ENCODE results near the gene LGR4.
A peak's percentile ranks its signal among the peaks of the same experiment; 100 is the strongest.
"Not testable (repeated sequence)": the region's sequence is repeated elsewhere in the genome, so short reads cannot be mapped to it uniquely, and the experiment has no call there.

LGR4 gene

GRCh38 chr11:27472398-27473016, at the start of gene LGR4:
TSS of gene LGR4 (minus strand) at chr11:27472790. CDS start at chr11:27472302, 488 bp downstream.
- peak; percentile 93 for DNase-seq (ENCODE audit: low read depth, low spot score)

GRCh38 chr11:27520226-27520625, 47.6 kb upstream of the LGR4 start:
- DNase-seq (ENCODE audit: low read depth, low spot score): no peak

- no peak for DNase-seq (ENCODE audit: low read depth, low spot score)
Observed at GRCh38 chr11:27518518-27518917, 45.9 kb upstream of the LGR4 start.

GRCh38 chr11:27517490-27517889, 44.9 kb upstream of the LGR4 start:
- DNase-seq (ENCODE audit: low read depth, low spot score): not testable (repeated sequence)

- DNase-seq (ENCODE audit: low read depth, low spot score): no peak
Observed at GRCh38 chr11:27514558-27514957, 42.0 kb upstream of the LGR4 start.

GRCh38 chr11:27514076-27514475, 41.5 kb upstream of the LGR4 start:
- no peak for DNase-seq (ENCODE audit: low read depth, low spot score)

GRCh38 chr11:27513389-27513788, 40.8 kb upstream of the LGR4 start:
- no peak for DNase-seq (ENCODE audit: low read depth, low spot score)

- DNase-seq (ENCODE audit: low read depth, low spot score): no peak
Observed at GRCh38 chr11:27512238-27512637, 39.6 kb upstream of the LGR4 start.

- no peak for DNase-seq (ENCODE audit: low read depth, low spot score)
Observed at GRCh38 chr11:27509908-27510307, 37.3 kb upstream of the LGR4 start.

GRCh38 chr11:27507557-27508322, 35.1 kb upstream of the LGR4 start:
- DNase-seq (ENCODE audit: low read depth, low spot score): no peak

GRCh38 chr11:27506200-27507182, 33.9 kb upstream of the LGR4 start, which contains the start of gene LIN7C:
TSS of gene LIN7C (minus strand) at chr11:27506769. CDS start at chr11:27506752, 17 bp downstream.
- DNase-seq (ENCODE audit: low read depth, low spot score): peak; percentile 90

GRCh38 chr11:27505781-27506180, 33.2 kb upstream of the LGR4 start:
- no peak for DNase-seq (ENCODE audit: low read depth, low spot score)

- DNase-seq (ENCODE audit: low read depth, low spot score): no peak
Observed at GRCh38 chr11:27504205-27504604, 31.6 kb upstream of the LGR4 start.

GRCh38 chr11:27501100-27501499, 28.5 kb upstream of the LGR4 start:
- DNase-seq (ENCODE audit: low read depth, low spot score): no peak

GRCh38 chr11:27497911-27498310, 25.3 kb upstream of the LGR4 start:
- no peak for DNase-seq (ENCODE audit: low read depth, low spot score)

- no peak for DNase-seq (ENCODE audit: low read depth, low spot score)
Observed at GRCh38 chr11:27497284-27497866, 24.8 kb upstream of the LGR4 start.

GRCh38 chr11:27496461-27496860, 23.9 kb upstream of the LGR4 start:
- DNase-seq (ENCODE audit: low read depth, low spot score): no peak

- no peak for DNase-seq (ENCODE audit: low read depth, low spot score)
Observed at GRCh38 chr11:27495710-27496300, 23.2 kb upstream of the LGR4 start.

- DNase-seq (ENCODE audit: low read depth, low spot score): no peak
Observed at GRCh38 chr11:27489092-27489491, 16.5 kb upstream of the LGR4 start.

GRCh38 chr11:27487706-27488105, 15.1 kb upstream of the LGR4 start:
- DNase-seq (ENCODE audit: low read depth, low spot score): no peak

Measured in iPS DF 19.7 (cell line).